GM19193 (cell line): ENCODE data around the gene CDKN2AIP.

ENCODE experiments used
- POLR2A ChIP-seq: IDR thresholded peaks from 4 replicates; pipeline ENCODE4 v1.6.1; 2011; ENCODE audit not compliant: insufficient read depth, insufficient read length; ENCODE audit errors: extremely low read depth

The CDKN2AIP gene

GRCh38 chr4:183407635-183408464 lies 36.6 kb upstream of the CDKN2AIP start:
- TF ChIP-seq POLR2A: no peak

- TF ChIP-seq POLR2A: no peak
These were observed 35.6 kb upstream of the CDKN2AIP start for GRCh38 chr4:183408796-183409195.

- TF ChIP-seq POLR2A: no peak
These were observed 35.0 kb upstream of the CDKN2AIP start for GRCh38 chr4:183409483-183409882.

GRCh38 chr4:183409934-183410333 lies 34.5 kb upstream of the CDKN2AIP start:
- TF ChIP-seq POLR2A: no peak

GRCh38 chr4:183411291-183411861 lies 33.1 kb upstream of the CDKN2AIP start:
- no peak for TF ChIP-seq POLR2A

GRCh38 chr4:183412821-183413220 lies 31.6 kb upstream of the CDKN2AIP start:
- no peak for TF ChIP-seq POLR2A

- no peak for TF ChIP-seq POLR2A
These were observed 30.9 kb upstream of the CDKN2AIP start for GRCh38 chr4:183413234-183414200.

- no peak for TF ChIP-seq POLR2A
These were observed 27.3 kb upstream of the CDKN2AIP start for GRCh38 chr4:183416879-183417755.

- no peak for TF ChIP-seq POLR2A
These were observed 21.3 kb upstream of the CDKN2AIP start for GRCh38 chr4:183422962-183423631.

GRCh38 chr4:183424109-183424744 lies 20.2 kb upstream of the CDKN2AIP start:
- no peak for TF ChIP-seq POLR2A

- TF ChIP-seq POLR2A: no peak
These were observed 17.9 kb upstream of the CDKN2AIP start for GRCh38 chr4:183426507-183426906.

- no peak for TF ChIP-seq POLR2A
These were observed 14.9 kb upstream of the CDKN2AIP start for GRCh38 chr4:183429489-183429888.

- no peak for TF ChIP-seq POLR2A
These were observed 14.0 kb upstream of the CDKN2AIP start for GRCh38 chr4:183430317-183430993.
